GM12872 (cell line): ENCODE measurements around the gene DCAF6.

ENCODE experiments used
- TF ChIP-seq, protein P1 (sequence below): IDR thresholded peaks from 3 replicates; pipeline ENCODE4 v1.5.1; 2011; ENCODE audit warnings: low read depth, mild to moderate bottlenecking, low read length, moderate library complexity; ENCODE audit not compliant: insufficient read depth

The DCAF6 gene

GRCh38 chr1:167915569-167915968, 20.9 kb upstream of the DCAF6 start:
- TF ChIP-seq, protein P1, sequence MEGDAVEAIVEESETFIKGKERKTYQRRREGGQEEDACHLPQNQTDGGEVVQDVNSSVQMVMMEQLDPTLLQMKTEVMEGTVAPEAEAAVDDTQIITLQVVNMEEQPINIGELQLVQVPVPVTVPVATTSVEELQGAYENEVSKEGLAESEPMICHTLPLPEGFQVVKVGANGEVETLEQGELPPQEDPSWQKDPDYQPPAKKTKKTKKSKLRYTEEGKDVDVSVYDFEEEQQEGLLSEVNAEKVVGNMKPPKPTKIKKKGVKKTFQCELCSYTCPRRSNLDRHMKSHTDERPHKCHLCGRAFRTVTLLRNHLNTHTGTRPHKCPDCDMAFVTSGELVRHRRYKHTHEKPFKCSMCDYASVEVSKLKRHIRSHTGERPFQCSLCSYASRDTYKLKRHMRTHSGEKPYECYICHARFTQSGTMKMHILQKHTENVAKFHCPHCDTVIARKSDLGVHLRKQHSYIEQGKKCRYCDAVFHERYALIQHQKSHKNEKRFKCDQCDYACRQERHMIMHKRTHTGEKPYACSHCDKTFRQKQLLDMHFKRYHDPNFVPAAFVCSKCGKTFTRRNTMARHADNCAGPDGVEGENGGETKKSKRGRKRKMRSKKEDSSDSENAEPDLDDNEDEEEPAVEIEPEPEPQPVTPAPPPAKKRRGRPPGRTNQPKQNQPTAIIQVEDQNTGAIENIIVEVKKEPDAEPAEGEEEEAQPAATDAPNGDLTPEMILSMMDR: no peak

- TF ChIP-seq, protein P1: no peak
These were observed 19.5 kb upstream of the DCAF6 start for GRCh38 chr1:167916766-167917511.

- TF ChIP-seq, protein P1: no peak
These were observed 14.5 kb upstream of the DCAF6 start for GRCh38 chr1:167922023-167922422.

DNA sequence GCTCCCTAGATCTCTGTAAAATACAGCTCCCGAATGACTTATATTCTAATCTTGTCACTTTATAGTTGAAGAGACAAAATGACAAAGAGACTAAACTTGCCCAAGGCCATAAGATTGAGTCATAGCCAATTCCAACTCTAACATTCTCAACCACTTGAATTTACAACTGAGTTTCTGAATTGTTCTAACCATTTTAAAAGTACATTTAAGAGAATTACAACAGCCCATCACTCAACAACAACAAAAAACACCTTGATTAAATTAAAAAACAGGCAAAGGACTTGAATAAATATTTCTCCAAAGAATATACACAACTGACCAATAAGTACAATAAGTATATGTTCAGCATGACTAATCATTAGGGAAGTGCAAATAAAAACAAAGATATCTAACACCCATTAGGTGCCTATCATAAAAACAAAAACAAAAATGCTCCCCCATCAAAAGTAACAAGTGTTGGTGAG, 13.8 kb upstream of the DCAF6 start:
- TF ChIP-seq, protein P1: no peak

DNA sequence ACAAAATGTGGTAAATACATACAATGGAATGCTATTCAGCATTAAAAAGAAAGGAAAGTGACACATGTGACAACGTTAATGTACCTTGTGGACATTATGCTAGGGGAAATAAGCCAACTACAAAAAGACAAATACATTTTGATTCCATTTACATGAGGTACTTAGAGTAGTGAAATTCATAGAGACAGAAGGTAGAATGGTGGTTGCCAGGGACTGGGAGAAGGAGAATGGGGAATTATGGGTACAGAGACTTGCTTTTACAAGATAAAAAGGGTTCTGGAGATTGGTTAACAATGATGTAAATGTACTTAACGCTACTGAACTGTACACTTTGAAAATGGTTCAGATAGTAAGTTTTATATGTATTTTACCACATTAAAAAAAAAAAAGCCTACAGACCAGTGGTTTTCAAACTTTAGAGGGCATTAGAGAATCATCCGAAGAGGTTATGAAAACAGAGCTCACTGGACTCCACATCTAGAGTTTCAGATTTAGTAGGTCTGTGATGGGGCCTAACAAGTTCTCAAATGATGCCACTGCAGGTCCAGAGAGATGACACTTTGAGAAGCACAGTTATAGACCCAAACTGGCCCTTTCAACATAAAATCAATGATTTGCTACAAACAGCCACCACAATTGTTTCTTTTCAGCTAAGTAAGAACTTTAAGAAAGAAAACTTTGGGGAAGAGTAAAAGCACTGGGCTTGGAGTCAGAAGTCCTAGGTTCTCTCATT, 13.0 kb upstream of the DCAF6 start:
- TF ChIP-seq, protein P1: no peak

DNA sequence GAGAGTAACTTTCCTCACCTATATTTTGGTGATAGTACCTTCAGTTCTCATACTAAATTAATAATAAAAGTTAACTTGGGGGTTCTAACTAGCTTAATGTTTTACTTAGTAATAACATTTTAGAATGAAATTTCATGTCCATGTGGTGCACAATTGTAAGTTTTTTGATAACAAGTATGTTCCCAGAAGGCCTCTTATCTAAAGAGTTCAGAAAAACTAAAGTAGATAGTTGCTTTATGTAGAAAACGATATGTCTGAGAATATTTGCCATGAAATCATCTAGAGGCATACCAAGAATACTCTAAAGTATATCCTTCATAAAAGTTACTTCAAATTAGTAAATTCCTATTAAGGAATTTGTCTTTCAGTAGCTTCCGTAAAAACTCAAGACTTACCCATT, 12.4 kb upstream of the DCAF6 start:
- TF ChIP-seq, protein P1: no peak

- TF ChIP-seq, protein P1: no peak
These were observed 11.8 kb upstream of the DCAF6 start for GRCh38 chr1:167924543-167925231.
